Colonic mucosa (tissue), 4 donors: ENCODE data around the gene RNF187. TPM values are rescaled to one million over a fixed set of nuclear protein-coding genes. Genes with fewer than 3 reads are reported as not detected.

Experiments
- DNase-seq: peaks from one replicate; pipeline ENCODE4 v3.0.0-alpha.2; 2020
- H3K27ac ChIP-seq: fragments of 200-600 bp; one replicate; pipeline ENCODE4 v1.8.0; 2021
- H3K27me3 ChIP-seq: fragments of 200-600 bp; one replicate; pipeline ENCODE4 v1.8.0; 2021
- H3K36me3 ChIP-seq: fragments of 200-600 bp; one replicate; pipeline ENCODE4 v1.8.0; 2021
- H3K4me1 ChIP-seq: fragments of 200-600 bp; one replicate; pipeline ENCODE4 v1.8.0; 2021; ENCODE audit warnings: mild to moderate bottlenecking
- H3K4me3 ChIP-seq: fragments of 200-600 bp; one replicate; pipeline ENCODE4 v1.8.0; 2021
- H3K9ac ChIP-seq, 2 donors: one replicate each; pipeline ENCODE4 v1.7.0; 2013; ENCODE audit warnings: control low read depth in 2 of 2, low read depth in 2 of 2, low read length in 2 of 2
- H3K9me3 ChIP-seq: fragments of 200-600 bp; one replicate; pipeline ENCODE4 v1.8.0; 2021
- intact Hi-C: fragments of 100-400 bp; cut with DNase I; formaldehyde crosslinking; loops from one replicate; pipeline ENCODE4 v1.14.1; 2022
- total RNA-seq, 2 donors: library from RNA; stranded (reverse); fragmentation: NEBNext Ultra II Directional in 1 of 2; extraction: Animal tissue kit (Norgen Biotek cat#: 25700) in 1 of 2; gene quantifications; one replicate each; pipeline ENCODE4 v1.2.1, GENCODE V29; 2021
- TF ChIP-seq, protein P1 (sequence below): fragments of 200-600 bp; IDR thresholded peaks from one replicate; pipeline ENCODE4 v1.8.0; 2022; ENCODE audit warnings: antibody characterized with exemption, mild to moderate bottlenecking
- donor health status: healthy.
- donor health status: DM: no; HTN: no; CAD: no.
- donor health status: DM: no; HTN: no; CAD: no.

The RNF187 gene
- total RNA-seq, 2 donors from 2014 or later = 84.5 to 97.5 TPM

DNA sequence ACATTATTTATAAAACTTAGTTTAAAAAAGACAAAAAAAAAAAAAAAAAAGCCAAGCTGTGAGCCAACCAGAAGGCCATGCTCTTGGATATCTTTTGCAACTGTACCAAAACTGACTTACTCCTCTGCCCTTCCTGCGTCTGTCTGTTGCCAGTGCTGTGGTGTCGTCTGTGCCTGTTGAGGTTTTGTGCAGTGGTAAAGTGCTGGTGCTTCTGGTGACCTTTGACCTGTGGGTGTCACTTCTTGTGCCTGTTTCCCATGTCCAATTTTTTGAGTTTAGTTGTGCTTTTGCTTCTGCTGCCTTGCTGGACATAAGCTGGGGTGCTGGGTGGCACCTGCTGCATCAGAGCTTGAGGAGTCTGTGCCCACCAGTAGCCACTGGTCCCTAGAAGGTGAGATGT lies 41.4 kb downstream of the RNF187 start:
- no peaks in the 10 kb centered on the region for H3K27me3 ChIP-seq
- no peaks in the 10 kb centered on the region for H3K9me3 ChIP-seq
- no peak overlapping the region for H3K9ac ChIP-seq
- TF ChIP-seq, protein P1, sequence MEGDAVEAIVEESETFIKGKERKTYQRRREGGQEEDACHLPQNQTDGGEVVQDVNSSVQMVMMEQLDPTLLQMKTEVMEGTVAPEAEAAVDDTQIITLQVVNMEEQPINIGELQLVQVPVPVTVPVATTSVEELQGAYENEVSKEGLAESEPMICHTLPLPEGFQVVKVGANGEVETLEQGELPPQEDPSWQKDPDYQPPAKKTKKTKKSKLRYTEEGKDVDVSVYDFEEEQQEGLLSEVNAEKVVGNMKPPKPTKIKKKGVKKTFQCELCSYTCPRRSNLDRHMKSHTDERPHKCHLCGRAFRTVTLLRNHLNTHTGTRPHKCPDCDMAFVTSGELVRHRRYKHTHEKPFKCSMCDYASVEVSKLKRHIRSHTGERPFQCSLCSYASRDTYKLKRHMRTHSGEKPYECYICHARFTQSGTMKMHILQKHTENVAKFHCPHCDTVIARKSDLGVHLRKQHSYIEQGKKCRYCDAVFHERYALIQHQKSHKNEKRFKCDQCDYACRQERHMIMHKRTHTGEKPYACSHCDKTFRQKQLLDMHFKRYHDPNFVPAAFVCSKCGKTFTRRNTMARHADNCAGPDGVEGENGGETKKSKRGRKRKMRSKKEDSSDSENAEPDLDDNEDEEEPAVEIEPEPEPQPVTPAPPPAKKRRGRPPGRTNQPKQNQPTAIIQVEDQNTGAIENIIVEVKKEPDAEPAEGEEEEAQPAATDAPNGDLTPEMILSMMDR = no peak
- H3K27ac ChIP-seq = no peak overlapping the region
- intact Hi-C loops = no loop called here
- no peak for DNase-seq
- H3K4me1 ChIP-seq = no peaks in the 10 kb centered on the region
- H3K36me3 ChIP-seq = no peaks in the 10 kb centered on the region
- no peak overlapping the region for H3K4me3 ChIP-seq

DNA sequence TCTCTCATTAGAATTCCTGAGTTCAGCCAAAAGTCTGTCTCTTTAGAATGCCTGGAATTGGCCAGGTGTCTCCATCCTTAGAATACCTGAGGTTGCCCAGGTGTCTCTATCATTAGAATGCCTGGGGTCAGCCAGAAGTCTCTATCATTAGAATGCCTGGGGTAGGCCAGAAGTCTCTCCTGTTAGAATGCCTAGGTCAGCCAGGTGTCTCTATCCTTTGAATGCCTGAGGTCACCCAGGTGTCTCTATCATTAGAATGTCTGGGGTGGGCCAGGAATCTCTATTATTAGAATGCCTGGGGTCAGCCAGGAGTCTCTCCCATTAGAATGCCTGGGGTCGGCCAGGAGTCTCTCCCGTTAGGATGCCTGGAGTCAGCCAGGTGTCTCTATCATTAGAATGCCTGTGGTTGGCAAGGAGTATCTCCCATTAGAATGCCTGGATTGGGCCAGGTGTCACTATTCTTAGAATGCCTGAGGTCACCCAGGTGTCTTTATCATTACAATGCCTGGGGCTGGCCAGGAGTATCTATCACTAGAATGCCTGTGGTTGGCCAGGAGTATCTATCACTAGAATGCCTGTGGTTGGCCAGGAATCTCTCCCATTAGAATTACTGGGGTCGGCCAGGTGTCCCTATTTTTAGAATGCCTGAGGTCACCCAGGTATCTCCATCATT lies 43.0 kb downstream of the RNF187 start:
- TF ChIP-seq, protein P1 = no peak
- Histone ChIP-seq H3K9me3 (no peaks in the 10 kb centered on the region), H3K4me3 (no peak overlapping the region), H3K9ac (no peak overlapping the region), H3K27me3 (no peaks in the 10 kb centered on the region), H3K36me3 (no peaks in the 10 kb centered on the region), H3K27ac (no peak overlapping the region), H3K4me1 (no peaks in the 10 kb centered on the region)
- intact Hi-C loops = no loop called here
- no peak for DNase-seq

DNA sequence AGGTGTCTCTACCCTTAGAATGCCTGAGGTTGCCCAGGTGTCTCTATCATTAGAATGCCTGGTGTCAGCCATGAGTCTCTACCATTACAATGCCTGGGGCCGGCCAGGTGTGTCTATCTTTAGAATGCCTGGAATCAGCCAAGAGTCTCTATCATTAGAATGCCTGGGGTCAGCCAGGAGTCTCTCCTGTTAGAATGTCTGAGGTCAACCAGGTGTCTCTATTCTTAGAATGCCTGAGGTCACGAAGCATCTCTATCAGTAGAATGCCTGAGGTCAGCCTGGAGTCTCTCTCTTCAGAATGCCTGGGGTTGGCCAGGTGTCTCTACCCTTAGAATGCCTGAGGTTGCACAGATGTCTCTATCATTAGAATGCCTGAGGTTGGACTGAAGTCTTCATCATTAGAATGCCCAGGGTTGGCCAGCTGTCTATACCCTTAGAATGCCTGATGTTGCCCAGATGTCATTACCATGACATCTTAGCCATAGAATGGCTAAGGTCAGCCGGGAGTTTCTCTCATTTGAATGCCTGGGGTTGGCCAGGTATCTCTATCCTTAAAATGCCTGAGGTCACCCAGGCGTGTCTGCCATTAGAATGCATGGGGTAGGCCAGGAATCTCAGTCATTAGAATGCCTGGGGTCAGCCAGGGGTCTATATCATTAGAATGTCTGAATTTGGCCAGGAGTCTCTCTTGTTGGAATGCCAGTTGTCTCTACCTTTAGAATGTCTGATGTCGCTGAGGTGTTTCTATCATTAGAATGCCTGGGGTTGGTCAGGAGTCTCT lies 44.0 kb downstream of the RNF187 start:
- DNase-seq = no peak
- Histone ChIP-seq H3K4me3 (no peak overlapping the region), H3K9me3 (no peaks in the 10 kb centered on the region), H3K36me3 (no peaks in the 10 kb centered on the region), H3K27me3 (no peaks in the 10 kb centered on the region), H3K9ac (no peak overlapping the region), H3K27ac (no peak overlapping the region), H3K4me1 (no peaks in the 10 kb centered on the region)
- intact Hi-C loops = no loop called here
- TF ChIP-seq, protein P1 = no peak

DNA sequence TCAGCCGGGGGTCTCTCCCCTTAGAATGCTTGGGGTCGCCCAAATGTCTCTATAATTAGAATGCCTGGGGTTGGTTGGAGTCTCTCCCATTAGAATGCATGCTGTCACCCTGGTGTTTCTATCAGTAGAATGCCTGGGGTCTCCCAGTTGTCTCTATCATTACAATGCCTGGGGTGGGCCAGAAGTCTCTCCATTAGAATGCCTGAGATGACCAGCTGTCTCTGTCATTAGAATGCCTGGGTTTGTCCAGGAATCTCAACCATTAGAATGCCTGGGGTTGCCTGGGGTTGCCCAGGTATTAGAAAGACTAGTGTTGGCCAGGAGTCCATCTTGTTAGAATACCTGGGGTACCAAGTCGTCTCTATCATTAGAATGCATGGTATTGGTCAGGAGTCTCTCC lies 51.6 kb downstream of the RNF187 start:
- Histone ChIP-seq H3K9me3 (no peaks in the 10 kb centered on the region), H3K27me3 (no peaks in the 10 kb centered on the region), H3K4me1 (no peaks in the 10 kb centered on the region), H3K36me3 (no peaks in the 10 kb centered on the region), H3K4me3 (no peak overlapping the region), H3K9ac (no peak overlapping the region), H3K27ac (no peak overlapping the region)
- no peak for DNase-seq
- TF ChIP-seq, protein P1 = no peak
- intact Hi-C loops = no loop called here

DNA sequence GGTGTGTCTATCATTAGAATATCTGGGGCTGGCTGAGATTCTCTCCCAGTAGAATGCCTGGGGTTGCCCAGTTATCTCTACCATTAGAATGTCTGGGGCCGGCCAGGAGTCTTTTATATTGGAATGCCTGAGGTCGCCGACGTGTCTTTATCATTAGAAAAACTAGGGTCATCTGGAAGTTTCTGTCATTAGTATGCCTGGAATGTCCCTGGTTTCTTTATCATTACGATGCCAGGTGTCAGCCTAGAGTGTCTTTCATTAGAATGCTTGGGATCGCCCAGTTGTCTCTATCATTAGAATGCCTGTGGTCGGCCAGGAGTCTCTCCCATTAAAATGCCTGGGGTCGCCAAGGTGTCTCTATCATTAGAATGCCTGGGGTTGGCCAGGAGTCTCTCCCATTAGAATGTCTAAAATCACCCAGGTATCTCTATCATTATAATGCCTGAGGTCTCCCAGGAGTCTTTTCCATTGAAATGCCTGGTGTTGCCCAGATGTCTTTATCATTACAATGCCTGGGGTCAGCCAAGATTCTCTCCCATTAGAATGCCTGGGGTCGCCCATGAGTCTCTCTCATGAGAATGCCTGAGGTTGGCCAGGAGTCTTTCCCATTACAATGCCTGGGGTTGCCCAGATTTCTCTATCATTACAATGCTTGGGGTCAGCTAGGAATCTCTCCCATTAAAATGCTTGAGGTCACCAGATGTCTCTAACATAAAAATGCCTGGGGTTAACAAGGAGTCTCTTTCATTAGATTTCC lies 53.2 kb downstream of the RNF187 start:
- H3K27me3 ChIP-seq = no peaks in the 10 kb centered on the region
- no peak overlapping the region for H3K4me3 ChIP-seq
- H3K9me3 ChIP-seq = no peaks in the 10 kb centered on the region
- TF ChIP-seq, protein P1 = no peak
- H3K36me3 ChIP-seq = no peaks in the 10 kb centered on the region
- intact Hi-C loops = no loop called here
- no peak overlapping the region for H3K27ac ChIP-seq
- DNase-seq = no peak
- no peaks in the 10 kb centered on the region for H3K4me1 ChIP-seq
- H3K9ac ChIP-seq = no peak overlapping the region
